ENCODE data around the gene ALDH6A1. TPM values are rescaled to one million over a fixed set of nuclear protein-coding genes. Genes with fewer than 3 reads are reported as not detected.
"Not testable (repeated sequence)": the region's sequence is repeated elsewhere in the genome, so short reads cannot be mapped to it uniquely, and the experiment has no call there.

Gene ALDH6A1
- 42.1 TPM for total RNA-seq
- long read RNA-seq, full-length matches to known transcripts: 116 of 134 reads
- long read RNA-seq, partial matches to known transcripts: 4 of 134 reads
- long read RNA-seq, other reads (novel, unspliced or antisense): 14 of 134 reads

DNA sequence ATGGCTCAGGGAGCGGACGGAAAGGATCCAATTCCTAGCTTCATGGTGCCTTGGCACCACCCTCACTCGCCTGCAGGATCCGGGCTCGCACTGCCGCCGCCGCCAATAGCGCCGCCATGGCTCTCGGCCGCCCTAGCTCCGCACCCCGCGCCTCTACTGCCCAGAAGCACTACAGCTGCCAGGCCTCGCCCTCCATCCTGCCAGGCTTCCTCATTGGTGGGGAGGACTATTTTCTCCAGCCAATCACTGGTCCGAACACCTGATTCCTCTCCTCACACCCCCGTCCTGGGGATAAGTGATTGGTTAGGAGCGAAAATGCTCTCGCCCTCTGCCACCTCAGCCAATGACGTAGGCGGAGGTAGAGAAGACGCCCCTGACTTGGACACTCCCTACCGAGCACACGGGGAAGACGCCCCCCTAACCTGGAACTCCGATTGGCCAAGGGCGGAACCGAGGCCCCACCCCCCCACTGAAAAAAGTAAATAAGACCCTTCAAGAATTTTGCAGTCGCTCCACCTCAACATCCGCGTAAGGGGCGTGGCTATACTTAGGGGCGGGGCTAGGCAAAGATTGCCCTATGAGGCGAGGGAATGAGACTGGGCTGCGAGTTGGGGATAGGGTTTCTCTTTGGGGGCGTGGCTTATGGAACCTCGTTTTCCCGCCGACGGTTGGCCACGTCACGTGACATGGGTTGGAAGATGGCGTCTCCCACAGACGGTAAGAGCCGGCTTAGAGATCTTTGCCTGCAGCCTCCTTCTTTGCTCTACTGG, at the start of gene ALDH6A1, which contains the start of gene LIN52:
TSS of gene ALDH6A1 (minus strand) at position 177 of the 770 bp plus-strand sequence. CDS start at position 118, 59 bp downstream.
TSS of gene LIN52 (plus strand) at position 680 of the 770 bp plus-strand sequence. CDS start at position 699, 19 bp downstream.
- DNase-seq (ENCODE audit: low spot score): peak; percentile 98

DNA sequence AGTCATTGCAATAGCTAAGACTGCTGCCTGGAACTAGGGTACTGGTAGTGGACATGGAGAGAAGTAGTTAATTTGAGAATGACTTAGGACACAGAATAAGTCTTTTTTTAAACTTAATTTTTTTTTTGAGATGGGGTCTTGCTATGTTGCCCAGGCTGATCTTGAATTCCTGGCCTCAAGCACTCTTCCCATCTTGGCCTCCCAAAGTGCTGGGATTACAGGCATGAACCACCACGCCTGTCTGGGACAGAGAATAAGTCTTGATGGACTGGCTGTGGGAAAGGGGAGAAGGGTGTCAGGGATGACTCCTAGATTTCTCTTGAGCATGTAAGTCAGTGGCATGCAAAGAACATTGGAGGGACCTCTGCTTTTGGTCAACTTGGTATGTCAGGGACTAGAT, 43.4 kb upstream of the ALDH6A1 start:
- DNase-seq (ENCODE audit: low spot score): no peak

DNA sequence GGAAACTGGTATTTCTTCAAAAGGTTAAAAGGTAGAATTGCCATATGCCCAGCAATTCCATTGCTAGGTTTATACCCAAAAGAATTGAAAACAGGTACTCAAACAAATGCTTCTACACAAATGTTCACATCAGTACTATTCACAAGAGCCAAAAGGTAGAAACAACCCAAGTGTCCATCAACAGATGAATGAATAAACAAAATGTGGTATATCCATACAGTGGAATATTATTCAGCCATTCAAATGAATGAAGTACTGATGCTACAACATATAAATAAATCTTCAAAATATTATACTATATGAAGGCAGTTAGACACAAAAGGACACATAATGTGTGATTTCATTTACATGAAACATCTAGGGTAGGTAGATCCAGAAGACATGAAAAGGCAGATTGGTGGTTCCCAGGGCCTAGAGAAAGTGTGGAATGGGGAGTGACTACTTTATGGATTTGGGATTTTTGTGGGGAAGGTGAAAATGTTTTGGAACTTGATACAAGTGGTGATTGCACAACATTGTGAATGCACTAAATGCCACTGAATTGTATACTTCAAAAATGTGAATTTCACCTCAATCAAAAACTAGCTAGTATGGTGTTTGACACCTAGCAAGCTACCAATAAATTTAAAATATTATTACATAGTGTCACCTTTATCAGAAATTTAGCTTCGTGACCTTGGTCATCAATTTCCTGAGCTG, 42.2 kb upstream of the ALDH6A1 start:
- DNase-seq (ENCODE audit: low spot score): no peak

DNA sequence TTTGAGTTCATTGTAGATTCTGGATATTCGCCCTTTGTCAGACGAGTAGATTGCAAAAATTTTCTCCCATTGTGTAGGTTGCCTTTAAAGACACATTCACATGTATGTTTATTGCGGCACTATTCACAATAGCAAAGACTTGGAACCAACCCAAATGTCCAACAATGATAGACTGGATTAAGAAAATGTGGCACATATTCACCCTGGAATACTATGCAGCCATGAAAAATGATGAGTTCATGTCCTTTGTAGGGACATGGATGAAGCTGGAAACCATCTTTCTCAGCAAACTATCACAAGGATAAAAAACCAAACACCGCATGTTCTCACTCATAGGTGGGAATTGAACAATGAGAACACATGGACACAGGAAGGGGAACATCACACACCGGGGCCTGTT, 41.2 kb upstream of the ALDH6A1 start:
- not testable (repeated sequence) for DNase-seq (ENCODE audit: low spot score)

DNA sequence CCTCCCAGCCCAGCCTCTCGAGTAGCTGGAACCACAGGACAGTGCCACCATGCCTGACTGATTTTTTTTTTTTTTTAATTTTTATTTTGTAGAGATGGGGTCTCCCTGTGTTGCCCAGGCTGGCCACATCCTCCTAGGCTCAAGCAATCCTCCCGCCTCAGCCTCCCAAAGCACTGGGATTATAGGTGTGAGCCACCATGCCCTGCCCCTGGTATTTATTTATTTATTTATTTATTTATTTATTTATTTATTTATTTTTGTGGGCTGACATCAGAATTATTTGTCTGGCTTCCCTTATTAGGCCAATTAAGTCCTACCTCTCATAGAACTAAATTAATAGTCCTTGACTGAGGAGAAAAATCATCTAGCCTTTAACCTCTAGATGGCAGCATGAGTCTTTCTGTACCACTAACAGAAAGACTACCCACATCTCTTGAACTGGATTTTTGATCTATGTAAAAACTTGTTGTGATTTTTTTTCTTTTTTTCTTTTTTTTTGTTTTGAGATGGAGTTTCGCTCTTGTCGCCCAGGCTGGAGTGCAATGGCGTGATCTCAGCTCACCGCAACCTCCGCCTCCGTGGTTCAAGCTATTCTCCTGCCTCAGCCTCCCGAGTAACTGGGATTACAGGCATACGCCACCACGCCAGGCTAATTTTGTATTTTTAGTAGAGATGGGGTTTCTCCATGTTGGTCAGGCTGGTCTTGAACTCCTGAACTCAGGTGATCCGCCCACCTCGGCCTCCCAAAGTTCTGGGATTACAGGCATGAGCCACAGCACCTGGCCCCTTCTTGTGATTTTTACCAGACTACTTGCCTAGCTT, 27.4 kb upstream of the ALDH6A1 start:
- not testable (repeated sequence) for DNase-seq (ENCODE audit: low spot score)

DNA sequence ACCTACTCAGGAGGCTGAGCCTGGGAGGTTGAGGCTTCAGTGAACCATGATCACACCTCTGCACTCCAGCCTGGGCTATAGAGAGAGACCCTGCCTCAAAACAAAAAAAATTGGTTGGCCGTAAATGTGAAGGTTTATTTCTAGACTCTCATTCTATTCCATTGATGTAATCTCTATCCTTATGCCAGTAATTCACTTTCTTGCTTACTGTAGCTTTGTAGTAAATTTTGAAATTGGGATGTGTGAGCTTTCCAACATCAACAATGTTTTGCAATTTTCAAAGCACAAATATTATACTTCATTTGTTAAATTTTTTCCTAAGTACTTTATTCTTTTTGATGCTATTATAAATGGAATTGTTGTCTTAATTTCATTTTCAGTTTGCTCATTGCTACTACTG, 25.1 kb upstream of the ALDH6A1 start:
- DNase-seq (ENCODE audit: low spot score): no peak

DNA sequence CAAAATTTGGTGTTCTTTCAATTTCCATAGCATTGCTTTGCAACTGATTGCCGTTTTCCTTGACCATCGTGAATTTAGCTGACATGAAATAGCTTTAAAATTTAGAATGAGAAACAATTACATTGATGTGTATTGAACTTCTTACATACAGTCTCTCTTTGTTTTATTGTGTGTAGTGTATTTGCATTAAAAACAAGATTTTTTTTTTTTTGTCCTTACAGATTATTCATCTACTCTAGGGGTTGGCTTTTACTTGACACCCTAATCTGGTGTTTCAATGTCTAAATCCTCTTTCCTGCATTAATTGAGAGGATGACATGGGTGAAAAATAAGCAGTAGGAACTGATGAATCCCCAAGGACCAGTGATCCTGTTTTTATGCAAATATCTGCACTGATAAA, 21.1 kb upstream of the ALDH6A1 start:
- no peak for DNase-seq (ENCODE audit: low spot score)

DNA sequence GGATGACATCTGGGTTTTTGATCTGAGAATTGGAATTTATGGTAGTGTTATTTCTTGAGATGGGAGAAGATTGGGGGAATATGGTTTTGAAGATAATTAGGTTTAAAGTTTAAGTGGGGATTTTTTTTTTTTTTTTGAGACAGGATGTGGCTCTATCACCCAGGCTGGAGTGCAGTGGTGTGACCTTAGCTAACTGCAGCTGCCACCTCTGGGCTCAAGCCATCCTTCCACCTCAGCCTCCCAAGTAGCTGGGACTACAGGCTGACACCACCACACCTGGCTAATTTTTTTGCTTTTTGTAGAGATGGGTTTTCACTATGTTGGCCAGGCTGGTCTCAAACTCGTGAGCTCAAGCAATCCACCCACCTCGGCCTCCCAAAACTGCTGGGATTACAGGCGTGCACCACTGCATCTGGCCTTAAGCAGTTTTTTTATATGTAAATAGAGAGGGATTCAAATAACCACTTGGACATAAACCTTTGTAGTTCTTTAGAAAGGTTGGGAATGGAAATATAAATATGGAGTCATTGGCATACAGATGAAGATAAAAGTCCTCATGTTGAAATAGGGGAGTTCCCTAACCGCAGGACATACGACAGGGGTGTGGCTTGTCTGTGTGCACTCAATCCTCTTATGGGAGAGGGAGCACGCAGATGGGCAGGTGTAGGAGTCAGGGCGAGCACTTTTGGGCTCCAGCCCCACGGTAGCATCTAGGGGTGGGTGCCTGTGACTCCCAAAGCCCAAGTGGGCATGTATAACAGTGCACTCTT, 5.2 kb upstream of the ALDH6A1 start:
- DNase-seq (ENCODE audit: low spot score): no peak

DNA sequence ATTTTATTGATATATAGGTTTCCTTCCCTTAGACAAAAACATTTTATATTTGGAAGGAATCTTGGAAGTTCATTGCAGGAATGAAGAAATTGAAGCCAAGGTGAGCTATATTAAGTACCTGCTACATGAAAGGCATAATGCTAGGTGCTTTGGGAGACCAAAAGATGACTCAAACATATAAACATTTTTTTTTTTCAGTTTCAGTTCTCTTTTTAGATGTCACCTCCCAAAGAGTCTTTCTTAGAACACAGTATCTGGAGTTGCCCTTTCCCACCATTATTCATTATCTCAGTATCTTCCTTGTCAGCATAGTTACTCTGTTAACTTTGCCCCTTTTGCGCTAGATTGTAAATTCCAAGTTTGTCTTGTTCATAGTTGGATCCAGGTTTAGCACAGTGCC, 1.6 kb upstream of the ALDH6A1 start:
- DNase-seq (ENCODE audit: low spot score): no peak

DNA sequence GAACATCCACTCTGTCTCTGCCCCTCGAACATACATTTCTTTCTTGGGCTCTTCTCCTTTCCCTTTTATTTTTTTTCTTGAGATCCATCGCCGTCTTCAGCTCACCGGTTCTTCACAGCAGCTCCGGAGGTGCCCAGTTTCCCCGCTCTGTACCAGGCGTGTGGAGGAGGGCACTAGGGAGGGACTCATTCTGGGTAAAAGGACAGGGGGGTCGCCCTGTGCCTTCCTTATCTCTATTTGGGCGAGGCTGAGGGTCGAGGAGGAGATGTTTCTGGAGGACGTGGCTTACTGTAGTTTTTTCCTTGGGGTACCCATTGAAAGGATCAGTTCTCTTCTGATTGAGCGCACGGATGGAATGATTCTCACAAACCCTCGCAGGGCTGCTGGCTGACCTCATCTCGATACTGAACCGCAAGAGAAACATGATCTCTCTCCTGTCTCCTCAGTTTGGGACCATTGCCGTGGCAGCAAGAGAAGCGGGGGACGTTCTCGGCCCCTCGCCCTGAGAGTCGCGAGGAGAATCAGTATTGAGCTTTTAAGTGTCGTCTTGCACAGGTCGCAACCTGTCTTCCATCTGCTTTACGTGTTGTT, 889 bp upstream of the ALDH6A1 start:
- no peak for DNase-seq (ENCODE audit: low spot score)

DNA sequence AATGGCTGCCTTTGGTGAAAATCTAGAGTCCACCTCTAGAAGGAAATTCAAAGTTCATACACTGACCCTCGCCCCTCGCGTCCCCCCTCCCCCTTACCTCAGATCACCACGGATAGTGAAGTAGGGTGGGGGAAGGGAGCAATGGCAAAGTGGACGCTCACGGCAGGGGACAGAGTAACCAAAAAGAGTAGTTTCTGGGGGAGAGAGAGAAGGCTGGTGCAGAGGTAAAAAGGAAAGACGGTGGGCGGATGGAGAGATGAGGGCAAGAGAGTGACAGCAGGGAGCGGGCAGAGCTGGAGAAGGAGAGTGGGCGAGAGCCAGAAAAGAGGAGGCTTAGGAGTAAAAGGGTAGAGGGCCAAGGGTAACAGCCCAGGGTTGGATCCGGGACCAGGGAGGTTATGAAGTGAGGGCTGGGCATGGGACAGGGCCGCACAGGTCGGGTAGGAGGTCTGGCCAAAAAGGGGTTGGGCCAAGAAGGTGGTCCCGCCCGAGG, 423 bp downstream of the ALDH6A1 start:
- no peak for DNase-seq (ENCODE audit: low spot score)

DNA sequence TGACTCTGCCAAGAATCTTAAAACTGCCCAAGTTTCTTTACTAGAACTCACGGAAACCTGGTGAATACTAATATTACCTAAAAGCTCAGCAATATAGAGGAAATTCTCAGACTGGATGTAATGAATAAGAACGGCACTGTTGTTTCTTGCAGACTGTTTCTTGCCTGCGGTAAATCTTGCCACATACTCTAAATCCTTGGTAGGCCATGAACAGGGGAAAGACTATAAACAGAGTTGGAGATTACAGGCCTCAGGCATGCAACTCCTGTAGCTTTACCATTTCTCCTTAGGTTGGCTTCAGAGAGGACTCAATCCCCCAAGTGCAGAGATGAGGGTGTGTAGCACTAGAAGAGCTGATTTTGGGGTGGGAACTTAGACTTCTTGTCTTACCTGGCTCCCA, 1.1 kb downstream of the ALDH6A1 start:
- no peak for DNase-seq (ENCODE audit: low spot score)

DNA sequence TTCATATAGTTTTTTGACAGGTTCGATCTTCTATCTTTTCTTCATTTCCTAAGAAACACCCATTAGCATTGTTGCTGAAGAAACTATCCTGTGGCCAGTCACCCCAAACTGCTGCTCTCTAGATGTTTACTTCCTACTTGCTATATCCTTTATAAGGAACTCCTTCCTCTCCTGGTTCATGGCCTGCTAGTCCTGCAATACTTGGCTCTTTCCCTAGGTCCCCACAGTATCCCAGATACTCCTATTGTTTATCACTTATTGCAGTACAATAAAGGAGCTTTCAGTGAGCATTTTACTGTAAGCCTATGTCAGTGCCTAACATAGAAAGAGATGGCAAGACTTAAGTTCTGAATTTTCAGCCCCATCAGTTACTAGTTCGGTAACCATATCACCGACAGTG, 2.8 kb downstream of the ALDH6A1 start:
- no peak for DNase-seq (ENCODE audit: low spot score)

DNA sequence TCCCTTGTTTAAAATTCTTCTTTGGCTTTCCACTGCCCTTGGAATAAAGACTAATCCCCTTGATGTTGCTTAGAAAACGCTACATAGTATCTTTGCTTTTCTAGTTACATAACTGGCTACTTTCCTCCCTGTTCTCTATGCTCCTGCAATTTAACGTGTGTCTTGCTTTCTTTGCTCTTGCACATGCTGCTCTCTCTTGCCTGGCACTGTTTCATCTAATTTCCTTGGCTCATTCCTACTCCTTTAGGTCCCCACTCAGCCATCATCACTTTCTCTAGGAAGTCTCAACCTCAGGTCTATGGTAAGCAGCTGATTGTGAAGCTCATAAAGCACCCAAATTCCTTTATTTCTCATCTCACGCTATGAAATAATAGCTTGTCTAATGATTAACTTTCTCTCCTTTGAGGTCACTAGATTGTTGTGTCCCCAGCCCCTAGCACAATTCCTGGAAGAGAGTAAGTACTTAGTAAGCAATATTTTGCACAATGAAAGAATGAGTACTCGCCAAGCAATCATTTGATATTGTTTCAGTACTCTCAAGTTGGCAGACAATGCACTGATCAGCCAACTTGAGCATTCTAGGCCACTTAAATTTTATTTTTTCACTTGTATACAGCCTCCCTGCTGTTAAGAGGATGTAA, 3.3 kb downstream of the ALDH6A1 start:
- no peak for DNase-seq (ENCODE audit: low spot score)

DNA sequence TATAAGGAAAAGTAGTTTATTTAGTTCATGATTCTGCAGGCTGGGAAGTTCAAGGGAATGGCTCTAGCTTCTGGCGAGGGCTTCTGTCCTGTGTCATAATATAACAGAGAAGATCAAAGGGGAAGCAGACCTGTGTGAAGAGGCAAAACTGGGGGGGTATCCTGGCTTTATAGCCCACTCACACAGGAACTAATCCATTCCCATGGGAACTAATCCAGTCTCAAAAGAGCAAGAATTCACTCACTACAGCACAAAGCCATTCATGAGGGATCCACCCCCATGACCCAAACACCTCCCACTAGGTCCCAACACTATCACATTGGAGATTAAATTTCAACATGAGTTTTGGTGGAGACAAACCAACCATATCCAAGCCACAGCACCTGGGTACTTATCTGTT, 6.9 kb downstream of the ALDH6A1 start:
- no peak for DNase-seq (ENCODE audit: low spot score)

DNA sequence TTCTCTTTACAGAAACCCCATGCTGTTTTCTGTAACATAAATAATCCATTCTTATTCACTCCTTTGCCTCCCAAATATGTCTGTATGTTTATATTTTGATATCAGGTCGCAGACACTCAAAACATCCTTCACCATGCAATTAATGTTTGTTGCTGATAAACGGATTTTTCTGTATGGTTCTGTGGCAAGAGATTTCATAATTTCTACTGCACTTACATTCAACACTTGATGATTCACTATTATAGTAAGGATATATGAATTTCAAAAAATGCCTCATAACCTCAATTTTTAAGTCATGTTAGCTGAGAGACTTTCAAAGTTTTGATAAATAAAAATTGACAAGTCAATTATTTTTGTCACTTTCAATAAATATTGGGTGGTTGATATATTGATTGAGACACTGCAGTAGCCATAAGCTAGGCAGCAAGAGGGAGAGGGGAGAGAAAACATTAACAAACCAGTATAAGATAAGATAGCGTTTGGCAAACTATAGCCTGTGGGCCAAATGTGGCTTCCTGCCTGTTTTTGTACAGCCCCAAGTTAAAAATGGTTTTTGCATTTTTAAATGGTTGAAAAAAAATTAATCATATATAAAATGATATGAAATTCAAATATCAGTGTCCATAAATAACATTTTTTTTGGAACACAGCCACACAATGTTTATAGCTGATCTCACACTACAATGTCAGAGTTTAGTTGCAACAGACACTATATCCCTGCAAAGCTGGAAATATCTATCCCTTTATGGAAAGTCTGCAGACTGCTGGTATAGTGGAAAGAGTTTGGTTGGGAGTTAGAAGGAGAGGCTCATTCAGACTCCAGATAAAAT, 18.3 kb downstream of the ALDH6A1 start:
- DNase-seq (ENCODE audit: low spot score): no peak

DNA sequence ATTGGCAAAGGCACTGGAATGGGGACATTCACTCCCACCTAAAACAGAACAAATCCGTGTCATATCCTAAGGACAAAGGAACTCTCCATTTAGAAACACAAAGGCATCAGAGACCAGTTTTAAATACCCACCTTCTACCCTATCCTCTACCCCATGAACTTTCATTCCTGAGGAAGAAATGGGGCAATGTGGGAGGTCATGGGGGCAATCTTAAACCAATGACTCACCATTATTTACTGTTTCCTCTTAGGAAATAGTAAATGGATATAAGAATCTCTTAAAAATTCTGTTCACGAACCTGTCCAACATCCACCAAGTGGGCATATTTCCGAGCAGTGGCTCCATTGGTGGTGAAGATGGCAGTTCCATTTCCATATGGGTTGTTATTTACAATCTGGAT, 19.4 kb downstream of the ALDH6A1 start:
- DNase-seq (ENCODE audit: low spot score): no peak

DNA sequence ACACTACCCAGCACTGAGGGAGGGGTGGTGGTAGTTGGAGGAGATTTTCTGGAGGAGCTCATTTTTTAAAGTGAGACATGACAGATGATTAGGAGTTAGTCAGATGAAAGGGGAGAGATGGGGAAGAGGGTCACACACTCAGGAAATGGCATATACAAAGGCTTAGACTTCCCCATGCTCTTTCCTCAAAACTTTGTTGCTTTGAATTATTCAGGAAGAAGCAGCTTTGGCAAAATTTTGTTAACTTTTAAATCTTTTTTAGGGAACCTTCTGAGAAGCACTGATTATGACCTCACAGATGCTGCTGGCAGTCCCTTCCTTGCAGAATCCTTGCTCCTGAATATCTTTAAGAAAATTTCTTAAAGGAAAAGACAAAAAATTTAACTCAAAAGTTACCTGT, 19.8 kb downstream of the ALDH6A1 start:
- DNase-seq (ENCODE audit: low spot score): no peak

DNA sequence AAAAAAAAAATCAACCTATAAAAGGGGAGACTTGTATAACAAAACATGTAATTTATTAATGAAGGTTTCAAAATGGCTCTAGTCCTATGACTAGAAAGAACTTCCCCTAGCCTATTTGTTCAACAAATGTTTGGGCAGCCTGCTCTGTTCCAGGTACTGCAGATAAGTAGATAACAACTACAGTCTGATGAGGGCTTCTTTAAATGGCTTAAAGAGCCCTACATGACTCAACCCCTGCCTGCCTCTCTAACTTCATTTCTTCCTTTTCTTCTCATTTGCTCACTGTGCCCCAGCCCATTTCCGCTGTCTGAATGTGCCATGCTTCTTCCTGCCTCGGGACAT, 21.5 kb downstream of the ALDH6A1 start:
- DNase-seq (ENCODE audit: low spot score): no peak
